Activated naive CD4-positive, alpha-beta T cell treated with anti-CD3 and anti-CD28 coated beads for 36 hours (primary cell): ENCODE results near the gene CDH10. TPM values are rescaled to one million over a fixed set of nuclear protein-coding genes. Genes with fewer than 3 reads are reported as not detected.

Source experiments
- CTCF ChIA-PET: fragments of 350-600 bp; sonication (Branson Sonifier 250); formaldehyde crosslinking; loops from one replicate; lab custom pipeline; 2021; ENCODE audit warnings: antibody characterized with exemption; lab: Charles Lee
- DNase-seq: peaks from one replicate; pipeline ENCODE4 v3.0.0-alpha.2; 2020
- H3K27ac Mint-ChIP-seq: one replicate; pipeline ENCODE4 v1.8.0; 2021; ENCODE audit warnings: mild to moderate bottlenecking, mixed read lengths
- H3K27me3 Mint-ChIP-seq: one replicate; pipeline ENCODE4 v1.8.0; 2021; ENCODE audit warnings: low read depth, mixed read lengths
- H3K36me3 Mint-ChIP-seq: one replicate; pipeline ENCODE4 v1.8.0; 2021; ENCODE audit warnings: low read depth, mixed read lengths
- H3K4me1 Mint-ChIP-seq: one replicate; pipeline ENCODE4 v1.8.0; 2021; ENCODE audit warnings: low read depth, mixed read lengths
- H3K4me3 Mint-ChIP-seq: one replicate; pipeline ENCODE4 v1.8.0; 2021; ENCODE audit warnings: mild to moderate bottlenecking, moderate library complexity, mixed read lengths
- H3K9me3 Mint-ChIP-seq: one replicate; pipeline ENCODE4 v1.8.0; 2021; ENCODE audit warnings: mixed read lengths
- intact Hi-C: fragments of 100-400 bp; cut with micrococcal nuclease; formaldehyde crosslinking; loops from one replicate; pipeline ENCODE4 v1.15.1; 2023
- total RNA-seq, 2 experiments: library from RNA; stranded (reverse); gene quantifications; one replicate each; pipeline ENCODE4 v1.2.3, GENCODE V29; 2021

Gene CDH10
- total RNA-seq = not detected

GRCh38 chr5:24644761-24645160 is at the start of gene CDH10:
Gene CDH10 (minus strand): TSS chr5:24644978. CDS start chr5:24593490, 51,488 bp downstream.
- intact Hi-C loops = no loop called here
- H3K27ac Mint-ChIP-seq = no peak within 1 kb of the TSS
- no peaks in the 10 kb centered on the region for H3K27me3 Mint-ChIP-seq
- H3K4me3 Mint-ChIP-seq = no peak within 1 kb of the TSS
- H3K4me1 Mint-ChIP-seq = no peaks in the 10 kb centered on the region
- CTCF ChIA-PET = no interaction called here
- no peaks in the 10 kb centered on the region for H3K36me3 Mint-ChIP-seq
- peaks cover under 1% of the 10 kb centered on the region for H3K9me3 Mint-ChIP-seq
- DNase-seq = no peak

GRCh38 chr5:24693609-24694008 is 48.8 kb upstream of the CDH10 start:
- CTCF ChIA-PET = no interaction called here
- peaks cover 26% of the 10 kb centered on the region for H3K9me3 Mint-ChIP-seq
- H3K4me3 Mint-ChIP-seq = no peak overlapping the region

GRCh38 chr5:24691074-24691473 is 46.3 kb upstream of the CDH10 start:
- H3K36me3 Mint-ChIP-seq = no peaks in the 10 kb centered on the region
- H3K9me3 Mint-ChIP-seq = peaks cover 22% of the 10 kb centered on the region
- no peaks in the 10 kb centered on the region for H3K4me1 Mint-ChIP-seq
- no peaks in the 10 kb centered on the region for H3K27me3 Mint-ChIP-seq
- no peak overlapping the region for H3K4me3 Mint-ChIP-seq
- CTCF ChIA-PET = interaction anchor here (0.6 kb wide), 1 partner anchor 13 kb away, joined by 4 read pairs; no protein-coding TSS in a partner anchor
- H3K27ac Mint-ChIP-seq = no peak overlapping the region
- no peak for DNase-seq
- intact Hi-C loops = no loop called here

More at GRCh38 chr5:24693609-24694008, 48.8 kb upstream of the CDH10 start:
- Mint-ChIP-seq H3K27ac (no peak overlapping the region), H3K27me3 (no peaks in the 10 kb centered on the region), H3K36me3 (no peaks in the 10 kb centered on the region), H3K4me1 (no peaks in the 10 kb centered on the region)
- intact Hi-C loops = no loop called here
- no peak for DNase-seq

- DNase-seq = no peak
- intact Hi-C loops = no loop called here
- Mint-ChIP-seq H3K27ac (no peak overlapping the region), H3K36me3 (no peaks in the 10 kb centered on the region), H3K4me1 (no peaks in the 10 kb centered on the region), H3K4me3 (no peak overlapping the region), H3K9me3 (peaks cover 9% of the 10 kb centered on the region), H3K27me3 (no peaks in the 10 kb centered on the region)
- CTCF ChIA-PET = no interaction called here
Observed at GRCh38 chr5:24681106-24681505, 36.3 kb upstream of the CDH10 start.

- no peak for DNase-seq
- Mint-ChIP-seq H3K9me3 (peaks cover 19% of the 10 kb centered on the region), H3K27me3 (no peaks in the 10 kb centered on the region), H3K36me3 (no peaks in the 10 kb centered on the region), H3K4me1 (no peaks in the 10 kb centered on the region), H3K27ac (no peak overlapping the region), H3K4me3 (no peak overlapping the region)
- intact Hi-C loops = no loop called here
- CTCF ChIA-PET = no interaction called here
Observed at GRCh38 chr5:24668050-24668449, 23.3 kb upstream of the CDH10 start.

- H3K27ac Mint-ChIP-seq = no peak overlapping the region
- no peak overlapping the region for H3K4me3 Mint-ChIP-seq
- DNase-seq = no peak
- no peaks in the 10 kb centered on the region for H3K4me1 Mint-ChIP-seq
- H3K9me3 Mint-ChIP-seq = peaks cover 5% of the 10 kb centered on the region
- CTCF ChIA-PET = no interaction called here
- no peaks in the 10 kb centered on the region for H3K27me3 Mint-ChIP-seq
- no peaks in the 10 kb centered on the region for H3K36me3 Mint-ChIP-seq
- intact Hi-C loops = no loop called here
Observed at GRCh38 chr5:24649531-24649930, 4.8 kb upstream of the CDH10 start.

- Mint-ChIP-seq H3K4me1 (no peaks in the 10 kb centered on the region), H3K27me3 (no peaks in the 10 kb centered on the region), H3K36me3 (no peaks in the 10 kb centered on the region), H3K4me3 (no peak overlapping the region), H3K9me3 (peaks cover 3% of the 10 kb centered on the region), H3K27ac (no peak overlapping the region)
- CTCF ChIA-PET = no interaction called here
- no peak for DNase-seq
- intact Hi-C loops = no loop called here
Observed at GRCh38 chr5:24646915-24647314, 2.1 kb upstream of the CDH10 start.

GRCh38 chr5:24645483-24645882 is 705 bp upstream of the CDH10 start:
- no peak for DNase-seq
- CTCF ChIA-PET = no interaction called here
- intact Hi-C loops = no loop called here
- no peak overlapping the region for H3K27ac Mint-ChIP-seq
- H3K27me3 Mint-ChIP-seq = no peaks in the 10 kb centered on the region
- H3K36me3 Mint-ChIP-seq = no peaks in the 10 kb centered on the region
- H3K4me3 Mint-ChIP-seq = no peak overlapping the region
- H3K9me3 Mint-ChIP-seq = peaks cover 2% of the 10 kb centered on the region
- H3K4me1 Mint-ChIP-seq = no peaks in the 10 kb centered on the region

GRCh38 chr5:24643880-24644279 is 898 bp downstream of the CDH10 start:
- Mint-ChIP-seq H3K4me3 (no peak overlapping the region), H3K27ac (no peak overlapping the region), H3K9me3 (no peaks in the 10 kb centered on the region), H3K4me1 (no peaks in the 10 kb centered on the region), H3K36me3 (no peaks in the 10 kb centered on the region), H3K27me3 (no peaks in the 10 kb centered on the region)
- intact Hi-C loops = no loop called here
- DNase-seq = no peak
- CTCF ChIA-PET = interaction anchor here (0.6 kb wide), 1 partner anchor 1475 kb away, joined by 4 read pairs; no protein-coding TSS in a partner anchor

- CTCF ChIA-PET = interaction anchor here (0.6 kb wide), 1 partner anchor 1475 kb away, joined by 4 read pairs; no protein-coding TSS in a partner anchor
- Mint-ChIP-seq H3K27me3 (no peaks in the 10 kb centered on the region), H3K27ac (no peak overlapping the region), H3K4me3 (no peak overlapping the region), H3K9me3 (no peaks in the 10 kb centered on the region), H3K36me3 (no peaks in the 10 kb centered on the region), H3K4me1 (no peaks in the 10 kb centered on the region)
- intact Hi-C loops = no loop called here
- DNase-seq = no peak
Observed at GRCh38 chr5:24643156-24643555, 1.6 kb downstream of the CDH10 start.

- CTCF ChIA-PET = no interaction called here
- Mint-ChIP-seq H3K36me3 (no peaks in the 10 kb centered on the region), H3K4me1 (no peaks in the 10 kb centered on the region), H3K4me3 (no peak overlapping the region), H3K9me3 (no peaks in the 10 kb centered on the region), H3K27me3 (no peaks in the 10 kb centered on the region), H3K27ac (no peak overlapping the region)
- intact Hi-C loops = no loop called here
- peak; percentile 7 for DNase-seq
Observed at GRCh38 chr5:24642022-24642421, 2.8 kb downstream of the CDH10 start.

- Mint-ChIP-seq H3K4me1 (no peaks in the 10 kb centered on the region), H3K4me3 (no peak overlapping the region), H3K27ac (no peak overlapping the region), H3K9me3 (no peaks in the 10 kb centered on the region), H3K36me3 (no peaks in the 10 kb centered on the region), H3K27me3 (no peaks in the 10 kb centered on the region)
- no peak for DNase-seq
- CTCF ChIA-PET = interaction anchor here (0.7 kb wide), 1 partner anchor 401 kb away, joined by 4 read pairs; no protein-coding TSS in a partner anchor
- intact Hi-C loops = no loop called here
Observed at GRCh38 chr5:24635209-24635608, 9.6 kb downstream of the CDH10 start.

GRCh38 chr5:24633715-24634325 is 11.0 kb downstream of the CDH10 start:
- intact Hi-C loops = no loop called here
- no peak overlapping the region for H3K4me3 Mint-ChIP-seq
- peaks cover 1% of the 10 kb centered on the region for H3K9me3 Mint-ChIP-seq
- no peak for DNase-seq
- CTCF ChIA-PET = interaction anchor here (0.5 to 0.6 kb wide), 2 partner anchors 139 to 210 kb away, joined by 3 to 4 read pairs; no protein-coding TSS in a partner anchor
- H3K4me1 Mint-ChIP-seq = no peaks in the 10 kb centered on the region
- H3K36me3 Mint-ChIP-seq = no peaks in the 10 kb centered on the region
- H3K27me3 Mint-ChIP-seq = no peaks in the 10 kb centered on the region
- no peak overlapping the region for H3K27ac Mint-ChIP-seq
